GM19099 (cell line): Measurements from ENCODE around the gene STK17B.

ENCODE experiments used
- POLR2A ChIP-seq: IDR thresholded peaks from 3 replicates; pipeline ENCODE4 v1.6.1; 2011; ENCODE audit warnings: low read depth; ENCODE audit not compliant: insufficient read length; ENCODE audit errors: extremely low read depth

The STK17B gene

GRCh38 chr2:196170606-196171247 is 651 bp downstream of the STK17B start:
- TF ChIP-seq POLR2A: no peak

GRCh38 chr2:196170213-196170605 is 1.2 kb downstream of the STK17B start:
- peak; percentile 20 for TF ChIP-seq POLR2A

GRCh38 chr2:196169516-196169915 is 1.9 kb downstream of the STK17B start:
- TF ChIP-seq POLR2A: no peak

GRCh38 chr2:196168181-196168580 is 3.2 kb downstream of the STK17B start:
- no peak for TF ChIP-seq POLR2A

- no peak for TF ChIP-seq POLR2A
Observed at GRCh38 chr2:196167666-196168065, 3.7 kb downstream of the STK17B start.

GRCh38 chr2:196166876-196167275 is 4.5 kb downstream of the STK17B start:
- TF ChIP-seq POLR2A: no peak

GRCh38 chr2:196165016-196165415 is 6.4 kb downstream of the STK17B start:
- no peak for TF ChIP-seq POLR2A

GRCh38 chr2:196163285-196163684 is 8.1 kb downstream of the STK17B start:
- no peak for TF ChIP-seq POLR2A

- TF ChIP-seq POLR2A: no peak
Observed at GRCh38 chr2:196162586-196163175, 8.7 kb downstream of the STK17B start.

GRCh38 chr2:196160946-196161345 is 10.4 kb downstream of the STK17B start:
- TF ChIP-seq POLR2A: no peak

- TF ChIP-seq POLR2A: no peak
Observed at GRCh38 chr2:196160101-196160500, 11.3 kb downstream of the STK17B start.

- TF ChIP-seq POLR2A: no peak
Observed at GRCh38 chr2:196159221-196159892, 12.0 kb downstream of the STK17B start.

- TF ChIP-seq POLR2A: no peak
Observed at GRCh38 chr2:196155575-196155974, 15.8 kb downstream of the STK17B start.

GRCh38 chr2:196153480-196153879 is 17.9 kb downstream of the STK17B start:
- TF ChIP-seq POLR2A: no peak

GRCh38 chr2:196149948-196150347 is 21.4 kb downstream of the STK17B start:
- no peak for TF ChIP-seq POLR2A

GRCh38 chr2:196148736-196149135 is 22.6 kb downstream of the STK17B start:
- TF ChIP-seq POLR2A: no peak
